NCI-H146 (cell line): Measurements from ENCODE around the gene EML3.
"Not testable (repeated sequence)": the region's sequence is repeated elsewhere in the genome, so short reads cannot be mapped to it uniquely, and the experiment has no call there.

Experiments
- DNase-seq: peaks from one replicate; lab custom pipeline; 2025; lab: John Stamatoyannopoulos, UW

Gene EML3

DNA sequence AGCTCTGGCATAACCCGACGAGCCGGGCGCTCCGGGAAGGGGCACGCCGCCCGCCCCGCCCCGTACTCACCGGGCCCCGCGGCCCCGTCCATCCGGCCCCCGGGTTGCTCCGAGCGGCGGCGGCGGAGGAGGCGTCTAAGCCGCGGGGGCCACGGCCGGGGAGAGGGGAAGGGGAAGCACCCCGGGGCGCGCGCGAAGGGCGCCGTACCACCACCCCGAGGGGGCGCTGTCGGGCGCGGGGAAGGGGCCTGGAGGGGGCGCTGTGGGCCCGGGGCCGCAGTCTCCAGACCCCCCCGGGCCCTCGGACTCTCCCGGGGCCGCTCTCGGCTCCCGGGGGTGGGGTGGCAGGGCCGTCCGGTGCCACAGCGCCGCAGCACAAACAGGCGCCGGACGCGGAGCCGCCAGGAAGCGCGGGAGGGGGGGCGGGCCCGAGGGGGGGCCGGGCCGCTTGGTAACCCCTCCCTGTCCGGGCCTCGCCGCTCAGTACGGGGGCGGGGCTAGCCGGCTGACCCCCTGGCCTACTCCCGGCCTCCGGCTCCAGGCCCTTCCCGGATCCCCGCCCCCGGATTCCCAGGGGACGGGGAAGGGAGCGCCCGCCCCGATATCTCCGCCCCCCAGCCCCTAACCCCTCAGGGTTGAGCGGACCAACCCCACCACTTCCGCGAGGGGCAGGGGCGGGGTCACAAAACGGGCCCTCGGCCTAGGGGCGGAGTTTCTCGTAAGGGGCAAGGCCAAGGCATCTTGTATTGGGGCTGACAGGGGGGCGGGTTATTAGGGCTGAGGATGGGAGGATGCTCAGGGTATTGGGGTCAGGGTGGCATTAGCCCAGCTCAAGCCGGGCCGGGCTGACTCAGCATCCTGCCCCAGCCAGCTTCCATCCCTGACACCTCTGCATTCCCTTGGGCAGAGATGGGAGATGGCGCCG is at the start of gene EML3, which contains the start of gene ROM1:
EML3 (minus strand) TSS at position 410 of the 925 bp plus-strand sequence; CDS start at position 92, 318 bp downstream.
ROM1 (plus strand) TSS at position 892 of the 925 bp plus-strand sequence; CDS start at position 917, 25 bp downstream.
- peak; percentile 90 for DNase-seq

DNA sequence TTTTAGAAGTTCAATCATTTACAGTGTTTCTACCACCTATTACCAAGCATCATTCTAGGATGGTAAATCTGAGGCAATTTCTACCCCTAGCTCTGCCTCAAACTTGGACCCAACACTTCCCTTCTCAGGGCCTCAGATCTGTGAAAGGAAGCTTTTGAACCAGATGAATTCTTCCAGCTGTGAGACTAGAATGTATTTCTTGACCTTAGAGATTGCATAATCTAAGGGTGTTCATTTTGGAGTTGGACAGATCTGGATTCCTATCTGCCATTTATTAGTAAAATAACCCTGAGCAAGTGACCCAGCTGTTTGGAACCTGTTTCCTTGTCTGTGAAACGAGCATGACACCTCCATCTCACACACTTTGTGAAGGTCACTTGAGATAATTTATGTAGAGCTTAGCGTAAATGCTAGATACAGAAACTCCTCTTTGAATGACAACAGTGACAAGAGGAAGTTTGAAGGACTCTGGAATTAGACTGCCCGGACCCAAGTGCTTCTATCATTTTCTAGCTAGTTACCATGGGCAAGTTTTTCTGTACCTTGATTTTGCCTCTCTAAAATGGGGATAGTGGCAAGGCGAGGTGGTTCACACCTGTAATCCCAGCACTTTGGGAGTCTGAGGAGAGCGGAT is 44.3 kb upstream of the EML3 start:
- DNase-seq, result no peak

- DNase-seq, result no peak
Observed at GRCh38 chr11:62654297-62654696, 41.7 kb upstream of the EML3 start.

GRCh38 chr11:62652161-62653006 is 39.8 kb upstream of the EML3 start:
- DNase-seq, result no peak

GRCh38 chr11:62650283-62650682 is 37.7 kb upstream of the EML3 start:
- DNase-seq, result not testable (repeated sequence)

DNA sequence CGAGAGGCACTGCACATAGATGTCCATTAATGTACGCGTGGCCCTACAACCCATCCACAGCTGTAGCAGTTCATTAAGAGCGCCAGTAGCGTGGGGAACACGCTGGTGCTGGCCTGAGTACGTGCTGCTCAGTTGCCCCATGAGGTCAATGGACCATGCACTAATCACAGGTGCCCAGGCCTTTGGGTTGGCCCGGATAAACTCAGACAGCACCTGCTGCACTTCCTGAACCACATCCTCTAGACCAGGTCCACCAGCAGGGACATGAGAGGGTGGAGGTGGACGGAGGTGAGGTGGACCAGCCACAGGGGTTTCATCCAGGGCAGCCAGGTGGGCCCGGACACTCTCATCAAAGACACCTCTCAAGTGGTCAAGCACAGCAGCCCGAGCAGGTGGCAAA is 36.9 kb upstream of the EML3 start:
- DNase-seq, result no peak

- DNase-seq, result no peak
Observed at GRCh38 chr11:62648967-62649364, 36.4 kb upstream of the EML3 start.

DNA sequence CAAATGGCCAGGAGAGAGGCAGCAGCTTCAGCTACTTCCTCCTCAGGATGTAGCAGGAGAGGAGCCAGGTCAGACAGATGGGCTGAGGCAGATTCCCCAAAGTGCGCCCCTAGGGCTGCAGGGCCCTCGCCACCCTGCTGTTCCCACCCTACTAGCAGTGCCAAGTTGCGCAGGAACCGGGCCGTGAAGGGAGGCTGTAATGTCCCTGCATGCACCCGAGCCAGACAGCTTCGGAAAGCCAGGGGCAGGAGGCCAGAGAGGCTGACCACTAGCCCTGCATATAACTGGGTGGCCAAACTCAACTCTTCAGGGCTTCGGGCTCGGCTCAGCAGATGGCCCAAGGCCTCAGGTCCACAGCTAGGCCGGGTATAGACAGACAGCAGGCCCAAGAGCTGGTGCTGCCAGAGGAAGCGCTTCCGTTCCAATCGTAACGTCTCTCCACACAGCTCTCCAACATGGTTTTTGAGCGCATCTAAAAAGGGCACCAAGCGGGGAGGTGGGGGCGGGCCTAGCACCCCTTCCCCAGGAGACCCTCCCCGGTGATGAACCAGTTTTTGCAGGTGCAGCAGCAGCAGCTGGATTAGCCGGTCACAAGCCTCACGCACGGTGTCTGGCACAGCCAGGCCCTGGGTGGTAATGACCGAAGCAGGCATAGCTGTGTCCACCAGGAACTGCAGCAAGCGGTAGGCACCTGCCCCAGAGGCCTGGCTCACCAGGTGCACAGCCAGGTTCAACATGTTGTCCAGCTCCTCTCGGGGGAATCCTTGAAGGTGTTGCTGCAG is 35.8 kb upstream of the EML3 start:
- no peak for DNase-seq

DNA sequence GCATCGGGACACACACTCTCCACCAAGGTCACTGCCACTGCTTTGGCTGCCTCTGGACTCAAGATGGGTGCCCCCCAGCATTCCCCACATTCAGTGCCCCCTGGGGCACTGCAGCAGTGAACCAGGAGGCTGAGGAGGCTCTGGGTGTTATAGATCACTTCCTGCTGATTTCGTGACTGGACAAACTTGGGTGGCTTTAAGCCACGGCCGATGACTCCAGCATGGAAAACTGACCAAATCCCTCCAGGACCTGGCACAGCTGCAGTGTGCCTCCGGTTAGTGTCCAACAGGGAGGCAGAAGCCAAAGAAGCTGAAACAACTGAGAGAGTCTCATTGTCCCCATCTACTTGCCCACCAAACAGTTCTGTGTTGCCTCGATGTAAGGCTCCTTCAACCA is 35.0 kb upstream of the EML3 start:
- DNase-seq, result no peak

DNA sequence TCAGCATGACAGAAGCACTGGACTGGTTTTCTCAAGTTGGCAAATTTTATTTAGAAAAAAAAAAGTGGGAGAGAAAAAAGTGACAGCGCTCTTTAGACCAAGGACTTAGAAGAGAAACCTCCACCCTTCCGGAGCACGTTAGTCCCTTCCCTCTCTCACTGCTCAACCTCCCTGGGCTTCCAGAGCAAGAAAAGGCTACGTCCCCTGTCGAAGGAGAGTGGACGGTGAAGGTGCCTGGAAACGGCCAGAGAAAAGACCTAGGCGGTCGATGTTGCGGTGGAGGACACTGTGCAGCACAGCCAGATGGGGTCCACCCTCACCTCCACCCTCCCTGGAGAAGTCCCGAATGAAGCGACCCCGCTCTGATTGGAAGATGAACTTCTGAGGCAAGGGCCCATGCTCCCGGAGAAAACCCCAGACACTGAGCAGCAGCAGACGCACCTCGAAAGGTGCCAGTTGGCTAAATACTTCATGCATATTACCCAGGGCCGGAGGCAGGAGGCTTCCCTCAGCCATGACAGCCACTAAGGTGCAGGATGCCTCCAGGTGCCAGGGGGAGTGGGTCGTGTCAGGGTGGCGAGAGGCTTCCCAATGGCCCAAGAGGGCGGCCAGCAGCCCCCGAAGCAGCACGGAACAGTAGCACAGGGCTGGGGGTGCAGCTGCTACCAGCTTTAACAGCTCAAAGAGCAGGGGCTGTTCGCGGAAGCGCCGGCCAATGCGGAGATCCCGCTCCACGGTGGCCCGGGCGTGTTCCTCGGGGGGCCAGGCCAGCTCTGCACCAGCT is 34.4 kb upstream of the EML3 start:
- DNase-seq, result no peak

GRCh38 chr11:62645946-62646824 is 33.6 kb upstream of the EML3 start, which contains the start of gene GANAB:
Gene GANAB, minus strand, starts transcription at chr11:62646613. Its CDS starts 14 bp downstream, at chr11:62646599.
- peak; percentile 99 for DNase-seq

GRCh38 chr11:62645671-62645945 is 33.0 kb upstream of the EML3 start:
- peak; percentile 13 for DNase-seq

GRCh38 chr11:62644220-62644619 is 31.6 kb upstream of the EML3 start:
- no peak for DNase-seq

DNA sequence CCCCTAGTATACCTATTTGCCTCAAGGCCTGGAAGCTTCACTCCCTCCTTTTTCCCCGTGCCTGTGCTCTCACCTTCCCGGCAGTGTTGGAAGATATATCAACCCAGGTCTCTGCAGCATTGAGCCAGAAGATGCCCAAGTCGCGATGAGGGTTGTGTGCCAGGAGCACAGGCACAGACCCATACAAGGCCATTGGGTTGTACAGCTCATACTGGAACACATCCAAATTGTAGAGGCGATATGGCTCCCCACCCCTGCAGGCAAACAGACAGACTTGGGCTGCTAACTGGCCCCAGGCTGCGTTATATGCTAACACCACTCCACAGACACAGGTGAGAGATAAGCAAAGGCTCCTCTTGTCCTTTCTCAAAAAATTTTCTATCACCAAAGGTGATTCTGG is 19.9 kb upstream of the EML3 start:
- DNase-seq, result no peak

DNA sequence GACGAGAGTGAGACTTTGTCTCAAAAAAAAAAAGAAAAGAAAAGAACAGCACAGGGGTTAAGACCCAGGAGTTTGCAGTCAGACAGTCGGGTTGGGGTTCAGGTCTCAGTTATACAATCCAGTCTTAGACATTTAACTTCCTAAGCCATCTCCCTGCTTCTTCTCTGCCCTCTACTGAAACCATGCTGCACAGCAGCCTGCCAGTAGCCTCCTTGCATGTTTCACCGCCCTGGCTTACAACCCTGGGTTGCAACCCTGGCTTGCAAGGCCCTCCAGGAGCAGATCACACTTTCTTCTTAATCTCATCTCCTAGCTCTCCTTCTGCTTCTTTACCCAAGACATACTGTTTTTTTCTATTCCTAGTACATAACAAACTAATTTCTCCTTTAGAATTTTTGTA is 15.1 kb upstream of the EML3 start:
- DNase-seq, result no peak

GRCh38 chr11:62622476-62623089 is 10.0 kb upstream of the EML3 start:
- DNase-seq, result no peak

DNA sequence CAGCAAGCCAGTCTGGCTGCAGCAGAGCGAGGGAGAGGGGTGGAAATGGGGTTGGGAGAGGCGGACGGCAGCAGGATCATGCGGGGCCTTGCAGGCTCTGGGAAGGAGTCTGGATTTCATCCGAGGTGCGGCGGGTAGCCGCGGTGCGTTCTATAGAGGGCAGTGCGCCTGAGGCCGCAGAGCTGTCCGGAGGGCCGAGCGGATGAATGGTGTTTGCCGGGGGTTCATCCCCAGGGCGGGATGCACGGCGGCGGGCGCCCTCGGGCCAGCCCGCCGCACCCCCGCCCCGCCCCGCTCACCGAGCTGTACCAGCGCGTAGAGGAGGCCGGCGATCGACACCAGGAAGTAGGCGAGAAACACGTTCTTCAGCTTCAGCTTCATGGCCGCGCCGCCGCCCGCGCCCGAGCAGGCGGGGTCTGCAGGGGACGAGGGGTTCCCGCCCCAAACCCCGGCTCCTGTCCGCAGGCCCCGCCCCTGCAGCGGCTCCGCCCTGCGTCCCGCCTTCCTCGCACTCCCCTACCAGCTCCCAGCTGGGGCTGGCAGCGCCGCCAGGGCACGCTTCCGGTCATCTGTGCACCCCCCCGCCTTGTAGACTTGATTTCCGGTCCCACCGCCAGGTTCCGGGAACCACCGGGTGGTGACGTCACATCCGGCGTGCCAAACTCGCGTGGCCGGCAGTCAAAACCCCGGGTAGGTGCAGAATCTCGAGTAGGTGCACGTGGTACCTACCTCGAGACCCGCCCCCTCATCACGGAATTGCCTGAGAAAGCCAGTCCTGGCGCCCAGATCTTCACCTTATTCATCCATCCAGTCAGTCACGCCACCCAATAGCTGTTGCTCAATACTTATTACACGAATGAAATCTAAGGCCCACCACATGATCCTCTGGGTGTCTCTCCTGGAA is 9.2 kb upstream of the EML3 start, which contains the start of gene B3GAT3:
B3GAT3 (minus strand) TSS at position 420 of the 904 bp plus-strand sequence; CDS start at position 381, 39 bp downstream.
- peak; percentile 99 for DNase-seq

GRCh38 chr11:62621027-62621566 is 8.5 kb upstream of the EML3 start:
- DNase-seq, result no peak
